GM20000 (cell line): ENCODE data around the gene STPG2.
"Not testable (repeated sequence)": the region's sequence is repeated elsewhere in the genome, so short reads cannot be mapped to it uniquely, and the experiment has no call there.

Experiments
- DNase-seq: peaks from one replicate; pipeline ENCODE4 v3.0.0; 2012; ENCODE audit warnings: low spot score
- CTCF ChIP-seq: IDR thresholded peaks from 2 replicates; pipeline ENCODE4 v1.5.1; 2012; ENCODE audit warnings: mild to moderate bottlenecking, control low read depth; ENCODE audit errors: extremely low read depth, missing control alignments

The STPG2 gene

GRCh38 chr4:97645071-97645821 is 498.0 kb downstream of the STPG2 start:
- no peak for DNase-seq

GRCh38 chr4:97643179-97643578 is 500.1 kb downstream of the STPG2 start:
- DNase-seq, result no peak
- TF ChIP-seq CTCF, result no peak

More at GRCh38 chr4:97645071-97645821, 498.0 kb downstream of the STPG2 start:
- no peak for TF ChIP-seq CTCF

- no peak for DNase-seq
- TF ChIP-seq CTCF, result no peak
Observed at GRCh38 chr4:97639961-97640360, 503.3 kb downstream of the STPG2 start.

GRCh38 chr4:97633831-97634230 is 509.4 kb downstream of the STPG2 start:
- DNase-seq, result not testable (repeated sequence)

- TF ChIP-seq CTCF, result no peak
- no peak for DNase-seq
Observed at GRCh38 chr4:97627750-97628149, 515.5 kb downstream of the STPG2 start.

GRCh38 chr4:97624204-97624603 is 519.1 kb downstream of the STPG2 start:
- no peak for DNase-seq
- no peak for TF ChIP-seq CTCF

GRCh38 chr4:97605932-97606331 is 537.3 kb downstream of the STPG2 start:
- TF ChIP-seq CTCF, result no peak
- DNase-seq, result no peak

GRCh38 chr4:97593248-97593647 is 550.0 kb downstream of the STPG2 start:
- TF ChIP-seq CTCF, result no peak
- no peak for DNase-seq
